K562 (cell line): ENCODE results near the gene SARS2. TPM values are rescaled to one million over a fixed set of nuclear protein-coding genes. Genes with fewer than 3 reads are reported as not detected.

ENCODE experiments used
- CBX3 ChIP-seq, 2 experiments: IDR thresholded peaks; 1 replicate in 1 of 2; 2 replicates in 1 of 2; pipeline ENCODE4 v1.6.1; 2012; ENCODE audit warnings: inconsistent platforms in 2 of 2, low read length in 2 of 2, borderline replicate concordance in 1 of 2, control low read depth in 1 of 2
- CHD1 ChIP-seq: fragments of 200-600 bp; sonication (generic); IDR thresholded peaks from one replicate; pipeline ENCODE4 v1.6.1; 2012; ENCODE audit warnings: mild to moderate bottlenecking, moderate library complexity, low read length, inconsistent platforms
- CREM ChIP-seq: IDR thresholded peaks from 2 replicates; pipeline ENCODE4 v1.6.1; 2014; ENCODE audit warnings: antibody characterized with exemption, low read depth
- ESRRA ChIP-seq: fragments of 450-650 bp; IDR thresholded peaks from 2 replicates; pipeline ENCODE4 v1.6.1; 2014; ENCODE audit warnings: low read depth, mild to moderate bottlenecking, moderate library complexity, borderline replicate concordance
- GABPB1 ChIP-seq: sonication (generic); formaldehyde crosslinking; IDR thresholded peaks from 2 replicates; pipeline ENCODE4 v1.8.0; 2022; ENCODE audit warnings: mild to moderate bottlenecking, missing genetic modification reagents
- GATAD2A ChIP-seq: fragments of 450-650 bp; IDR thresholded peaks from 2 replicates; pipeline ENCODE4 v1.6.1; 2017
- L3MBTL2 ChIP-seq: fragments of 450-650 bp; IDR thresholded peaks from 2 replicates; pipeline ENCODE4 v1.6.1; 2016; ENCODE audit warnings: mild to moderate bottlenecking, moderate library complexity
- ZKSCAN8 ChIP-seq: fragments of 200-800 bp; sonication (Bioruptor generic); IDR thresholded peaks from 2 replicates; pipeline ENCODE4 v1.6.1; 2016; ENCODE audit warnings: missing genetic modification characterization, missing compliant biosample characterization
- polyA plus RNA-seq, 8 experiments: library from polyadenylated mRNA; depleted of rRNA in 4 of 8; stranded (reverse) in 5 of 8; unstranded in 3 of 8; fragments of >200 nt; fragmentation: Nextera tagmentation in 2 of 8; fragmentation: Illumina TruSeq in 1 of 8; extraction: Ambion mirVana in 2 of 8; extraction: Trizol in 1 of 8; gene quantifications; 2 replicates each; pipeline versions ENCODE4 v1.2.1 to v1.2.3, GENCODE V29; 2011 to 2014; ENCODE audit warnings: inconsistent platforms in 1 of 8, missing spikeins in 1 of 8
- total RNA-seq, 7 experiments: library from RNA; depleted of rRNA in 6 of 7; stranded (reverse); fragments of >200 nt in 6 of 7; fragmentation: Illumina TruSeq in 2 of 7; extraction: Trizol in 2 of 7; gene quantifications; 2 replicates each; pipeline versions ENCODE4 v1.2.1 to v1.2.3, GENCODE V29; 2011 to 2021; ENCODE audit warnings: low replicate concordance in 1 of 7
- TF ChIP-seq, protein P1 (sequence below): fragments of 450-650 bp; IDR thresholded peaks from 2 replicates; pipeline ENCODE4 v1.6.1; 2016; ENCODE audit warnings: mild to moderate bottlenecking, moderate library complexity
- TF ChIP-seq, protein P2 (sequence below): sonication (generic); formaldehyde crosslinking; IDR thresholded peaks from 2 replicates; pipeline ENCODE4 v1.8.0; 2022; ENCODE audit warnings: mild to moderate bottlenecking, missing genetic modification reagents, borderline replicate concordance

Gene SARS2
- total and polyA plus RNA-seq, 9 of the 15 experiments (the other 6 are each of a cell fraction or from before 2014, with no cell fraction given): 3.1 to 59.1 (median 31.7) TPM

DNA sequence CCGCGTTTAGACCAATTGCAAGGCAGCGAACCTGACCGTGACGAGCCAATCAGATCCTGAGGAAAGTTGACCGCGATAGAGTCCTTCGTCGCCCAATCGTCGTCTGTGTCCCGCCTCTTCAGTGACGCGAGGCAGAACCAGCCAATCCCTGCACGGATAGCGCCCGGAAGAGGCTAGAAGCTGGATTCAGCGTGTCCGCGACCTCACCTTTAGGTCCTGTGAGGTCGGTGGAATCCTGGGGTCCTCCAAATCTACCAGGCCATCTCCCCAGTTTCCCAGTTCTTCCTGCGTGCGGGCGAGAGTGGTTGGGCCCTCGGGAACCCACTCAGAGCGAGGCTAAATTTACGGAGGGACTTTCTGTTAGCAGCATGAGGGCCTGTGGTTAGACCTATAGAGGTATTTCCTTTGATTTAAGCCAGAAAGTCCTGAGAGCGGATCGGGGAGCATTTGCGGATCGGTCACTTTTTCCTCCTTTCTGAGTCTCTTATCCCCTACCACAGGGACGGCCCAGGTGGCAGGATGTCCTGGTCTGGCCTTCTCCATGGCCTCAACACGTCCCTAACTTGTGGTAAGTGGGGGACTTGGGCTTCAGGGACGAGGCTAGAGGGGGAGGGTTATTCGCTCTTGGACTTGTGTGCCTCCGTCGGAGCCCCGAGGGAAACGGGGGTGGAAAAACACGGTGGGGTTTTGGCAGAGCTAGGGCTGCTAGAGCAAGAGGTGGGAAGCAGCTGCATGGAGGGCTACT is 385 bp upstream of the SARS2 start, which contains the start of gene MRPS12 (continued):
- TF ChIP-seq, protein P1, sequence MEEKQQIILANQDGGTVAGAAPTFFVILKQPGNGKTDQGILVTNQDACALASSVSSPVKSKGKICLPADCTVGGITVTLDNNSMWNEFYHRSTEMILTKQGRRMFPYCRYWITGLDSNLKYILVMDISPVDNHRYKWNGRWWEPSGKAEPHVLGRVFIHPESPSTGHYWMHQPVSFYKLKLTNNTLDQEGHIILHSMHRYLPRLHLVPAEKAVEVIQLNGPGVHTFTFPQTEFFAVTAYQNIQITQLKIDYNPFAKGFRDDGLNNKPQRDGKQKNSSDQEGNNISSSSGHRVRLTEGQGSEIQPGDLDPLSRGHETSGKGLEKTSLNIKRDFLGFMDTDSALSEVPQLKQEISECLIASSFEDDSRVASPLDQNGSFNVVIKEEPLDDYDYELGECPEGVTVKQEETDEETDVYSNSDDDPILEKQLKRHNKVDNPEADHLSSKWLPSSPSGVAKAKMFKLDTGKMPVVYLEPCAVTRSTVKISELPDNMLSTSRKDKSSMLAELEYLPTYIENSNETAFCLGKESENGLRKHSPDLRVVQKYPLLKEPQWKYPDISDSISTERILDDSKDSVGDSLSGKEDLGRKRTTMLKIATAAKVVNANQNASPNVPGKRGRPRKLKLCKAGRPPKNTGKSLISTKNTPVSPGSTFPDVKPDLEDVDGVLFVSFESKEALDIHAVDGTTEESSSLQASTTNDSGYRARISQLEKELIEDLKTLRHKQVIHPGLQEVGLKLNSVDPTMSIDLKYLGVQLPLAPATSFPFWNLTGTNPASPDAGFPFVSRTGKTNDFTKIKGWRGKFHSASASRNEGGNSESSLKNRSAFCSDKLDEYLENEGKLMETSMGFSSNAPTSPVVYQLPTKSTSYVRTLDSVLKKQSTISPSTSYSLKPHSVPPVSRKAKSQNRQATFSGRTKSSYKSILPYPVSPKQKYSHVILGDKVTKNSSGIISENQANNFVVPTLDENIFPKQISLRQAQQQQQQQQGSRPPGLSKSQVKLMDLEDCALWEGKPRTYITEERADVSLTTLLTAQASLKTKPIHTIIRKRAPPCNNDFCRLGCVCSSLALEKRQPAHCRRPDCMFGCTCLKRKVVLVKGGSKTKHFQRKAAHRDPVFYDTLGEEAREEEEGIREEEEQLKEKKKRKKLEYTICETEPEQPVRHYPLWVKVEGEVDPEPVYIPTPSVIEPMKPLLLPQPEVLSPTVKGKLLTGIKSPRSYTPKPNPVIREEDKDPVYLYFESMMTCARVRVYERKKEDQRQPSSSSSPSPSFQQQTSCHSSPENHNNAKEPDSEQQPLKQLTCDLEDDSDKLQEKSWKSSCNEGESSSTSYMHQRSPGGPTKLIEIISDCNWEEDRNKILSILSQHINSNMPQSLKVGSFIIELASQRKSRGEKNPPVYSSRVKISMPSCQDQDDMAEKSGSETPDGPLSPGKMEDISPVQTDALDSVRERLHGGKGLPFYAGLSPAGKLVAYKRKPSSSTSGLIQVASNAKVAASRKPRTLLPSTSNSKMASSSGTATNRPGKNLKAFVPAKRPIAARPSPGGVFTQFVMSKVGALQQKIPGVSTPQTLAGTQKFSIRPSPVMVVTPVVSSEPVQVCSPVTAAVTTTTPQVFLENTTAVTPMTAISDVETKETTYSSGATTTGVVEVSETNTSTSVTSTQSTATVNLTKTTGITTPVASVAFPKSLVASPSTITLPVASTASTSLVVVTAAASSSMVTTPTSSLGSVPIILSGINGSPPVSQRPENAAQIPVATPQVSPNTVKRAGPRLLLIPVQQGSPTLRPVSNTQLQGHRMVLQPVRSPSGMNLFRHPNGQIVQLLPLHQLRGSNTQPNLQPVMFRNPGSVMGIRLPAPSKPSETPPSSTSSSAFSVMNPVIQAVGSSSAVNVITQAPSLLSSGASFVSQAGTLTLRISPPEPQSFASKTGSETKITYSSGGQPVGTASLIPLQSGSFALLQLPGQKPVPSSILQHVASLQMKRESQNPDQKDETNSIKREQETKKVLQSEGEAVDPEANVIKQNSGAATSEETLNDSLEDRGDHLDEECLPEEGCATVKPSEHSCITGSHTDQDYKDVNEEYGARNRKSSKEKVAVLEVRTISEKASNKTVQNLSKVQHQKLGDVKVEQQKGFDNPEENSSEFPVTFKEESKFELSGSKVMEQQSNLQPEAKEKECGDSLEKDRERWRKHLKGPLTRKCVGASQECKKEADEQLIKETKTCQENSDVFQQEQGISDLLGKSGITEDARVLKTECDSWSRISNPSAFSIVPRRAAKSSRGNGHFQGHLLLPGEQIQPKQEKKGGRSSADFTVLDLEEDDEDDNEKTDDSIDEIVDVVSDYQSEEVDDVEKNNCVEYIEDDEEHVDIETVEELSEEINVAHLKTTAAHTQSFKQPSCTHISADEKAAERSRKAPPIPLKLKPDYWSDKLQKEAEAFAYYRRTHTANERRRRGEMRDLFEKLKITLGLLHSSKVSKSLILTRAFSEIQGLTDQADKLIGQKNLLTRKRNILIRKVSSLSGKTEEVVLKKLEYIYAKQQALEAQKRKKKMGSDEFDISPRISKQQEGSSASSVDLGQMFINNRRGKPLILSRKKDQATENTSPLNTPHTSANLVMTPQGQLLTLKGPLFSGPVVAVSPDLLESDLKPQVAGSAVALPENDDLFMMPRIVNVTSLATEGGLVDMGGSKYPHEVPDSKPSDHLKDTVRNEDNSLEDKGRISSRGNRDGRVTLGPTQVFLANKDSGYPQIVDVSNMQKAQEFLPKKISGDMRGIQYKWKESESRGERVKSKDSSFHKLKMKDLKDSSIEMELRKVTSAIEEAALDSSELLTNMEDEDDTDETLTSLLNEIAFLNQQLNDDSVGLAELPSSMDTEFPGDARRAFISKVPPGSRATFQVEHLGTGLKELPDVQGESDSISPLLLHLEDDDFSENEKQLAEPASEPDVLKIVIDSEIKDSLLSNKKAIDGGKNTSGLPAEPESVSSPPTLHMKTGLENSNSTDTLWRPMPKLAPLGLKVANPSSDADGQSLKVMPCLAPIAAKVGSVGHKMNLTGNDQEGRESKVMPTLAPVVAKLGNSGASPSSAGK: peak; percentile 51
- TF ChIP-seq ZKSCAN8 (CRISPR knock-in tag) (no peak), GABPB1 (CRISPR knock-in tag) (peak; percentile 38; the same call in 1 of the 2 replicates), CHD1 (peak; percentile 48), CREM (peak; percentile 94), ESRRA (peak; percentile 70), CBX3 (IDR thresholded peaks at IDR 0.05; ENCODE audit: borderline replicate concordance in 1 of 2, low read length in 2 of 2) (no peak), GATAD2A (no peak), L3MBTL2 (peak; percentile 78)
- TF ChIP-seq, protein P2, sequence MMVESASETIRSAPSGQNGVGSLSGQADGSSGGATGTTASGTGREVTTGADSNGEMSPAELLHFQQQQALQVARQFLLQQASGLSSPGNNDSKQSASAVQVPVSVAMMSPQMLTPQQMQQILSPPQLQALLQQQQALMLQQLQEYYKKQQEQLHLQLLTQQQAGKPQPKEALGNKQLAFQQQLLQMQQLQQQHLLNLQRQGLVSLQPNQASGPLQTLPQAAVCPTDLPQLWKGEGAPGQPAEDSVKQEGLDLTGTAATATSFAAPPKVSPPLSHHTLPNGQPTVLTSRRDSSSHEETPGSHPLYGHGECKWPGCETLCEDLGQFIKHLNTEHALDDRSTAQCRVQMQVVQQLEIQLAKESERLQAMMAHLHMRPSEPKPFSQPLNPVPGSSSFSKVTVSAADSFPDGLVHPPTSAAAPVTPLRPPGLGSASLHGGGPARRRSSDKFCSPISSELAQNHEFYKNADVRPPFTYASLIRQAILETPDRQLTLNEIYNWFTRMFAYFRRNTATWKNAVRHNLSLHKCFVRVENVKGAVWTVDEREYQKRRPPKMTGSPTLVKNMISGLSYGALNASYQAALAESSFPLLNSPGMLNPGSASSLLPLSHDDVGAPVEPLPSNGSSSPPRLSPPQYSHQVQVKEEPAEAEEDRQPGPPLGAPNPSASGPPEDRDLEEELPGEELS: 0 out of 2 replicates have a peak, but pooled peaks have one; percentile 59
